Right renal cortex interstitium (tissue), 3 donors: Measurements from ENCODE around the gene SLC12A7. TPM values are rescaled to one million over a fixed set of nuclear protein-coding genes. Genes with fewer than 3 reads are reported as not detected.
"Not testable (repeated sequence)": the region's sequence is repeated elsewhere in the genome, so short reads cannot be mapped to it uniquely, and the experiment has no call there.

Experiments
- DNase-seq, 3 donors: peaks; one replicate each; pipeline ENCODE4 v3.0.0-alpha.2; 2013; ENCODE audit warnings: low read depth in 3 of 3, low spot score in 2 of 3
- polyA plus RNA-seq, 3 donors: library from polyadenylated mRNA; unstranded; fragments of 120-200 nt; gene quantifications; one replicate each; pipeline ENCODE4 v1.2.1, GENCODE V29; 2013; ENCODE audit not compliant: insufficient read length in 3 of 3

The SLC12A7 gene
- polyA plus RNA-seq, 3 donors: 27.8 to 32.7 (median 31.7) TPM

GRCh38 chr5:1000831-1001230, 111.0 kb downstream of the SLC12A7 start:
- DNase-seq: not testable (repeated sequence)

Other genes with a start within 250 kb of the SLC12A7 start
- 10 to 100 TPM; 35.0 to 38.9 (median 36.4) TPM for gene BRD9, start 219.3 kb downstream of the SLC12A7 start, polyA plus RNA-seq
- 10 to 100 TPM; 13.9 to 16.3 (median 16.3) TPM for gene TRIP13, start 219.2 kb downstream of the SLC12A7 start, polyA plus RNA-seq
- gene NKD2, start 103.3 kb downstream of the SLC12A7 start, polyA plus RNA-seq: 10 to 100 TPM; 12.9 to 16.9 (median 16.5) TPM
- 10 to 100 TPM; 38.8 to 77.6 (median 55.8) TPM for gene SLC6A19, start 89.5 kb upstream of the SLC12A7 start, polyA plus RNA-seq
- gene SLC6A18, start 113.3 kb upstream of the SLC12A7 start, polyA plus RNA-seq: 1 to 10 TPM in 2 of 3 donors, under 1 TPM in 1; 0.31 to 4.7 (median 1.5) TPM
- under 1 TPM; 0.17 to 0.43 (median 0.28) TPM for gene TERT, start 183.0 kb upstream of the SLC12A7 start, polyA plus RNA-seq
- gene CLPTM1L, start 233.0 kb upstream of the SLC12A7 start, polyA plus RNA-seq: 100 to 1,000 TPM; 124 to 141 (median 135) TPM